Measurements from ENCODE around the gene ZYG11B.

DNA sequence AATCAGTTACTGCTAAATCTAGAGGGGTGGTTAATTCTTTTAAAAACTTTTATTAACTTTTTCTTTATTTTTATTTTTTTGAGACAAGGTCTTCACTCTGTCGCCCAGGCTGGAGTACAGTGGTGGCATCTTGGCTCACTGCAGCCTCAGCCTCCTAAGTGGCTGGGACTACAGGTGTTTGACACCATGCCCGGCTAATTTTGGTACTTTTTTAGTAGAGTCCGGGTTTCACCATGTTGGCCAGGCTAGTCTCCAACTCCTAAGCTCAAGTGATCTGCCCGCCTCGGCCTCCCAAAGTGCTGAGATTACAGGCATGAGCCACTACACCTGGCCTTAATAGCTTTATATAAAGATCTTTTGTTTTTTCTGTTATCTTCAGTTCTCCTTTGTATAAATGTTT is 11.9 kb downstream of the ZYG11B start:
- no peak for TF ChIP-seq EZH2 (IDR thresholded peaks at IDR 0.05; ENCODE audit: borderline replicate concordance, insufficient read depth, low read length, poor library complexity, severe bottlenecking)
- TF ChIP-seq, protein P1, sequence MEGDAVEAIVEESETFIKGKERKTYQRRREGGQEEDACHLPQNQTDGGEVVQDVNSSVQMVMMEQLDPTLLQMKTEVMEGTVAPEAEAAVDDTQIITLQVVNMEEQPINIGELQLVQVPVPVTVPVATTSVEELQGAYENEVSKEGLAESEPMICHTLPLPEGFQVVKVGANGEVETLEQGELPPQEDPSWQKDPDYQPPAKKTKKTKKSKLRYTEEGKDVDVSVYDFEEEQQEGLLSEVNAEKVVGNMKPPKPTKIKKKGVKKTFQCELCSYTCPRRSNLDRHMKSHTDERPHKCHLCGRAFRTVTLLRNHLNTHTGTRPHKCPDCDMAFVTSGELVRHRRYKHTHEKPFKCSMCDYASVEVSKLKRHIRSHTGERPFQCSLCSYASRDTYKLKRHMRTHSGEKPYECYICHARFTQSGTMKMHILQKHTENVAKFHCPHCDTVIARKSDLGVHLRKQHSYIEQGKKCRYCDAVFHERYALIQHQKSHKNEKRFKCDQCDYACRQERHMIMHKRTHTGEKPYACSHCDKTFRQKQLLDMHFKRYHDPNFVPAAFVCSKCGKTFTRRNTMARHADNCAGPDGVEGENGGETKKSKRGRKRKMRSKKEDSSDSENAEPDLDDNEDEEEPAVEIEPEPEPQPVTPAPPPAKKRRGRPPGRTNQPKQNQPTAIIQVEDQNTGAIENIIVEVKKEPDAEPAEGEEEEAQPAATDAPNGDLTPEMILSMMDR (IDR thresholded peaks at IDR 0.05; ENCODE audit: poor library complexity, severe bottlenecking) = no peak

Data from neural cell (in vitro differentiated cells).